HepG2 (cell line): ENCODE results near the gene KLF6. TPM values are rescaled to one million over a fixed set of nuclear protein-coding genes. Genes with fewer than 3 reads are reported as not detected.

Source experiments
- ATAC-seq: fragments of 200-7000 bp; cut with Tn5 transposase; 3 replicates; pipeline ENCODE4 v1.9.1; 2020; ENCODE audit warnings: mild to moderate bottlenecking, moderate library complexity
- BruUV-seq: library from RNA; stranded (reverse); fragments of 400-500 nt; replicated peaks from 2 replicates; lab custom pipeline; 2021; lab: Mats Ljungman, UMichigan
- CTCF ChIA-PET: fragments of 300-600 bp; formaldehyde crosslinking; extraction: SDS; loops from one replicate; lab custom pipeline; 2021; ENCODE audit warnings: low total read pairs, inconsistent platforms, low intra/inter-chr PET ratio; lab: Yijun Ruan, JAX
- POLR2A ChIA-PET: fragments of 350-600 bp; sonication (Branson Sonifier 250); formaldehyde crosslinking; loops from one replicate; lab custom pipeline; 2020; ENCODE audit warnings: antibody characterized with exemption, inconsistent platforms; lab: Yijun Ruan, JAX
- DNase-seq: peaks from one replicate; pipeline ENCODE4 v3.0.0-alpha.2; 2015; ENCODE audit warnings: low spot score
- FAIRE-seq: peaks from 3 replicates; lab custom pipeline; 2011; peaks lifted over from hg19 to GRCh38; lab: Jason Lieb, UNC
- H2AFZ ChIP-seq: one replicate; pipeline ENCODE4 v1.6.1; 2011; ENCODE audit warnings: low read length, inconsistent platforms
- H3K27ac ChIP-seq: fragments of 300-600 bp; 3 replicates; pipeline ENCODE4 v1.8.0; 2011; ENCODE audit warnings: mixed run types, mild to moderate bottlenecking, mixed read lengths, low read length, inconsistent platforms; ENCODE audit not compliant: insufficient read depth; ENCODE audit errors: extremely low read length
- H3K27me3 ChIP-seq, 2 experiments: fragments of 200-600 bp in 1 of 2; 2 replicates in 1 of 2; 3 replicates in 1 of 2; pipeline versions ENCODE4 v1.6.0 to v1.8.0; 2011; ENCODE audit warnings: low read length in 2 of 2, mild to moderate bottlenecking in 2 of 2, moderate library complexity in 2 of 2, inconsistent platforms in 1 of 2; ENCODE audit not compliant: insufficient read depth in 2 of 2, control insufficient read depth in 1 of 2
- H3K36me3 ChIP-seq, 2 experiments: fragments of 200-600 bp in 1 of 2; replicated peaks in 1 of 2; 2 replicates in 1 of 2; 3 replicates in 1 of 2; pipeline versions ENCODE4 v1.5.1 to v1.8.0; 2011; ENCODE audit warnings: low read length in 2 of 2, inconsistent platforms in 1 of 2; ENCODE audit not compliant: insufficient read depth in 2 of 2, control insufficient read depth in 1 of 2
- H3K4me1 ChIP-seq: 2 replicates; pipeline ENCODE4 v1.5.1; 2012; ENCODE audit warnings: low read length, inconsistent platforms; ENCODE audit not compliant: insufficient read depth
- H3K4me2 ChIP-seq: 2 replicates; pipeline ENCODE4 v1.6.0; 2011; ENCODE audit warnings: low read depth, low read length, inconsistent platforms
- H3K4me3 ChIP-seq, 3 experiments: fragments of 200-600 bp in 1 of 3; sonication (generic), shearing (Covaris generic) in 1 of 3; replicated peaks in 1 of 3; 2 replicates each; pipeline ENCODE4 v1.5.1; 2011 to 2016; ENCODE audit warnings: low read length in 3 of 3, inconsistent platforms in 2 of 3, low read depth in 2 of 3, mild to moderate bottlenecking in 2 of 3, control low read depth in 1 of 3, mixed read lengths in 1 of 3; ENCODE audit not compliant: insufficient read depth in 1 of 3
- H3K79me2 ChIP-seq: one replicate; pipeline ENCODE4 v1.6.1; 2011; ENCODE audit warnings: low read length, inconsistent platforms; ENCODE audit not compliant: insufficient read depth
- H3K9ac ChIP-seq: 2 replicates; pipeline ENCODE4 v1.6.0; 2011; ENCODE audit warnings: mild to moderate bottlenecking, low read depth, low read length, inconsistent platforms; ENCODE audit not compliant: insufficient read depth
- H3K9me3 ChIP-seq: 2 replicates; pipeline ENCODE4 v1.5.1; 2012; ENCODE audit warnings: mild to moderate bottlenecking, low read length
- H4K20me1 ChIP-seq: 2 replicates; pipeline ENCODE4 v1.6.0; 2011; ENCODE audit warnings: inconsistent platforms, mild to moderate bottlenecking, low read length, moderate library complexity; ENCODE audit not compliant: insufficient read depth
- MTF2 ChIP-seq: sonication (generic); formaldehyde crosslinking; IDR thresholded peaks from 2 replicates; pipeline ENCODE4 v1.5.0; 2020; ENCODE audit warnings: missing genetic modification reagents, borderline replicate concordance
- POLR2A ChIP-seq, 2 experiments: IDR thresholded peaks; 2 replicates each; pipeline ENCODE4 v1.6.1; 2011; ENCODE audit warnings: low read depth in 2 of 2, low read length in 2 of 2, mild to moderate bottlenecking in 1 of 2, moderate library complexity in 1 of 2; ENCODE audit not compliant: insufficient read depth in 1 of 2
- POLR2AphosphoS2 ChIP-seq: IDR thresholded peaks from 2 replicates; pipeline ENCODE4 v1.6.1; 2011; ENCODE audit warnings: low read depth, low read length, improper control_type of control experiment
- RBFOX2 ChIP-seq: fragments of 200-400 bp; formaldehyde crosslinking; IDR thresholded peaks from 2 replicates; pipeline ENCODE4 v1.6.1; 2017; ENCODE audit warnings: low read depth, mild to moderate bottlenecking, low read length
- ZNF33A ChIP-seq: sonication (generic); formaldehyde crosslinking; IDR thresholded peaks from 2 replicates; pipeline ENCODE4 v1.5.1; 2020; ENCODE audit warnings: missing genetic modification reagents, mild to moderate bottlenecking, moderate library complexity, borderline replicate concordance
- ZNF883 ChIP-seq: sonication (generic); formaldehyde crosslinking; IDR thresholded peaks from 2 replicates; pipeline ENCODE4 v1.5.1; 2020; ENCODE audit warnings: mild to moderate bottlenecking, missing genetic modification reagents; ENCODE audit errors: not compliant biosample characterization
- WGBS: methylation state at CpG from one replicate; pipeline ENCODE4 v1.1.6; 2017; ENCODE audit warnings: low lambda C conversion rate; 5-methylcytosine and 5-hydroxymethylcytosine counted together
- in situ Hi-C: cut with HindIII; loops from 2 replicates; pipeline ENCODE4 v1.10.0; 2017; ENCODE audit warnings: low pct_unique_long_range_greater_than_20kb; ENCODE audit not compliant: extremely low pct_ligation_motif_present
- intact Hi-C: fragments of 100-400 bp; cut with micrococcal nuclease; formaldehyde crosslinking; loops from one replicate; pipeline ENCODE4 v1.10.0; 2022; ENCODE audit not compliant: unreplicated experiment
- polyA plus RNA-seq, 8 experiments: library from polyadenylated mRNA; depleted of rRNA in 3 of 8; stranded (reverse) in 7 of 8; unstranded in 1 of 8; fragments of >200 nt; fragmentation: Illumina TruSeq in 4 of 8; extraction: Trizol in 4 of 8; gene quantifications; 2 replicates each; pipeline versions ENCODE4 v1.2.1 to v1.2.3, GENCODE V29; 2011 to 2016; ENCODE audit warnings: low read depth in 4 of 8, missing spikeins in 1 of 8, mixed read lengths in 1 of 8; ENCODE audit not compliant: insufficient read depth in 1 of 8
- total RNA-seq, 5 experiments: library from RNA; depleted of rRNA; stranded (reverse); fragments of >200 nt; fragmentation: Illumina TruSeq; extraction: Trizol; gene quantifications; 2 replicates each; pipeline ENCODE4 v1.2.3, GENCODE V29; 2016; ENCODE audit warnings: low read depth in 1 of 5
- TF ChIP-seq, protein P1 (sequence below): sonication (generic); formaldehyde crosslinking; IDR thresholded peaks from 2 replicates; pipeline ENCODE4 v1.4.0; 2020; ENCODE audit warnings: mild to moderate bottlenecking, low read depth, missing genetic modification reagents
- TF ChIP-seq, protein P2 (sequence below): sonication (generic); formaldehyde crosslinking; IDR thresholded peaks from 2 replicates; pipeline ENCODE4 v1.9.0; 2021; ENCODE audit warnings: missing genetic modification reagents, mild to moderate bottlenecking, borderline replicate concordance
- TF ChIP-seq, protein P3 (sequence below): sonication (generic); formaldehyde crosslinking; IDR thresholded peaks from 2 replicates; pipeline ENCODE4 v1.4.0; 2020; ENCODE audit warnings: low read depth, mild to moderate bottlenecking, missing genetic modification reagents

Gene KLF6
- total and polyA plus RNA-seq, 2 of the 13 experiments (the other 11 are each of a cell fraction or from before 2014, with no cell fraction given): 27.0 to 71.9 TPM

DNA sequence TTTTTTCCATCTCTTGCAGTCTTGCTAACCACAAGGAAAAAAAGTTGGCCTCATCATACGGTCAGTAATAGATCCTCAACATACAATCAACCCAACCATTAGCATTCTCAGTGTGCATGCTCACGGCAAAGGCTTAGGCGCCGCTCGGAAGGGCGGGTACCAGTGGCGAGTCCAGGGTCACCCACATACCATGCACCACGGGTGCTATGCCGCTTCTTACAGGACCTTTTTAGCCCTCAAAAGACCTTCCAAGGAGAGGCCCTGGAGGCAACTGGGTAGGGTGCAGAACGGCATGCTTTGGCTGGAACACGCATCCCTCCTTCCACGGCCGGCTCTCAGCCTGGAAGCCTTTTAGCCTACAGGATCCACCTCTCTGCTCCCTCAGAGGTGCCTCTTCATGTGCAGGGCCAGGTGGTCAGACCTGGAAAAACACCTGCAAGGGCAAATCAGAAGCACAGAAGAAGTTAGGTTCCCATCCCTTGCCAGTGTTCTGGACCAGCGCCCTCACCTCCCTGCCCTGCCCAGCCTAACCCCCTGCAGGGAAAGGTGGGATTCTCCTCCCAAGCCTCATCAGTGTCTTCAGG is 5.8 kb downstream of the KLF6 start (continued):
- TF ChIP-seq, protein P1, sequence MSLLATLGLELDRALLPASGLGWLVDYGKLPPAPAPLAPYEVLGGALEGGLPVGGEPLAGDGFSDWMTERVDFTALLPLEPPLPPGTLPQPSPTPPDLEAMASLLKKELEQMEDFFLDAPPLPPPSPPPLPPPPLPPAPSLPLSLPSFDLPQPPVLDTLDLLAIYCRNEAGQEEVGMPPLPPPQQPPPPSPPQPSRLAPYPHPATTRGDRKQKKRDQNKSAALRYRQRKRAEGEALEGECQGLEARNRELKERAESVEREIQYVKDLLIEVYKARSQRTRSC (CRISPR knock-in tag): no peak

DNA sequence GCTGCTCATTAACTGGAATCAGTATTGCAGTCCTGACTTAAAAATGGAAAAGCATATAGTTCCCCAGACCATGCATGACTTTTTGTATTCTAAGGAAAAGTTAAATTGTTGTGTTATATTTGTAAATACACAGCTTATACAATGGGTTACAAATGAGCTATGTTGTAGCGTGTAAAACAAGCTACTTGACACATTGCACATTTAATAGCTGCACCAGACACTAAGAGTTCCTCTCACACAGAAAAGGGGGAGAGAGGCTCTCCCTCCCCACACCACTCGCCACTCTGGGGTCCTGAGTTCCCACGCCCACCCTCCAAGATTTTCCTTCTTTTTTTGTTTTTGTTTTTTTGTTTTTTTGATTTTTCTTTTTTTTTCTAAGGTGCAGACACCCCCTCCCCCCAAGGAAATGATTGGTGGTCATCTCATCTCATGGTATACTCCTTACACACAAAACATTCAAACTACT is 6.3 kb downstream of the KLF6 start:
- peak overlapping the region; percentile 80; the same call in 1 of the 2 replicates for H3K4me2 ChIP-seq
- H3K27me3 ChIP-seq: no peaks in the 10 kb centered on the region; a peak in 1 of 5 replicates
- H3K9me3 ChIP-seq: no peaks in the 10 kb centered on the region
- no peak overlapping the region for H3K9ac ChIP-seq
- POLR2A ChIA-PET: interaction anchor here (1.2 to 2.4 kb wide), 2 partner anchors 31 to 33 kb away, joined by 3 to 8 read pairs; no protein-coding TSS in a partner anchor
- H3K4me3 ChIP-seq: no peak overlapping the region
- no peak overlapping the region for H2AFZ ChIP-seq
- DNase-seq (no peak), FAIRE-seq (no peak), ATAC-seq (no peak)
- intact Hi-C loops: loop anchor here (10.0 kb wide), 1 partner anchor 544 kb away; no protein-coding TSS in a partner anchor
- over 99% methylated on average over 3 of the region's 3 CpGs for WGBS
- H3K79me2 ChIP-seq: peaks cover 52% of the 10 kb centered on the region
- no peak overlapping the region for H3K27ac ChIP-seq
- peaks cover 26 to 57% of the 10 kb centered on the region in 2 experiments for H3K36me3 ChIP-seq
- H4K20me1 ChIP-seq: peaks cover 68% of the 10 kb centered on the region
- TF ChIP-seq, protein P2, sequence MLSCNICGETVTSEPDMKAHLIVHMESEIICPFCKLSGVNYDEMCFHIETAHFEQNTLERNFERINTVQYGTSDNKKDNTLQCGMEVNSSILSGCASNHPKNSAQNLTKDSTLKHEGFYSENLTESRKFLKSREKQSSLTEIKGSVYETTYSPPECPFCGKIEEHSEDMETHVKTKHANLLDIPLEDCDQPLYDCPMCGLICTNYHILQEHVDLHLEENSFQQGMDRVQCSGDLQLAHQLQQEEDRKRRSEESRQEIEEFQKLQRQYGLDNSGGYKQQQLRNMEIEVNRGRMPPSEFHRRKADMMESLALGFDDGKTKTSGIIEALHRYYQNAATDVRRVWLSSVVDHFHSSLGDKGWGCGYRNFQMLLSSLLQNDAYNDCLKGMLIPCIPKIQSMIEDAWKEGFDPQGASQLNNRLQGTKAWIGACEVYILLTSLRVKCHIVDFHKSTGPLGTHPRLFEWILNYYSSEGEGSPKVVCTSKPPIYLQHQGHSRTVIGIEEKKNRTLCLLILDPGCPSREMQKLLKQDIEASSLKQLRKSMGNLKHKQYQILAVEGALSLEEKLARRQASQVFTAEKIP (CRISPR knock-in tag): no peak
- TF ChIP-seq, protein P3, sequence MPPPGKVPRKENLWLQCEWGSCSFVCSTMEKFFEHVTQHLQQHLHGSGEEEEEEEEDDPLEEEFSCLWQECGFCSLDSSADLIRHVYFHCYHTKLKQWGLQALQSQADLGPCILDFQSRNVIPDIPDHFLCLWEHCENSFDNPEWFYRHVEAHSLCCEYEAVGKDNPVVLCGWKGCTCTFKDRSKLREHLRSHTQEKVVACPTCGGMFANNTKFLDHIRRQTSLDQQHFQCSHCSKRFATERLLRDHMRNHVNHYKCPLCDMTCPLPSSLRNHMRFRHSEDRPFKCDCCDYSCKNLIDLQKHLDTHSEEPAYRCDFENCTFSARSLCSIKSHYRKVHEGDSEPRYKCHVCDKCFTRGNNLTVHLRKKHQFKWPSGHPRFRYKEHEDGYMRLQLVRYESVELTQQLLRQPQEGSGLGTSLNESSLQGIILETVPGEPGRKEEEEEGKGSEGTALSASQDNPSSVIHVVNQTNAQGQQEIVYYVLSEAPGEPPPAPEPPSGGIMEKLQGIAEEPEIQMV (CRISPR knock-in tag): no peak
- TF ChIP-seq MTF2 (CRISPR knock-in tag) (no peak), ZNF883 (CRISPR knock-in tag) (no peak), ZNF33A (CRISPR knock-in tag) (no peak), POLR2AphosphoS2 (peak; percentile 78; the same call in 1 of the 2 replicates), POLR2A (IDR thresholded peaks at IDR 0.05; ENCODE audit: insufficient read depth in 1 of 2, low read depth in 2 of 2, low read length in 2 of 2) (peak in 1 of 2 experiments; percentile 64; a peak in 2 of 4 replicates), RBFOX2 (peak; percentile 5; the same call in 1 of the 2 replicates)
- H3K4me1 ChIP-seq: peaks cover 49% of the 10 kb centered on the region
- BruUV-seq: TSS peak; percentile 1
- in situ Hi-C loops: no loop called here
- CTCF ChIA-PET: no interaction called here
